NCI-H2081 (cell line): ENCODE measurements around the gene PLEKHA4.
A peak's percentile ranks its signal among the peaks of the same experiment; 100 is the strongest.
"Not testable (repeated sequence)": the region's sequence is repeated elsewhere in the genome, so short reads cannot be mapped to it uniquely, and the experiment has no call there.

Experiments
- DNase-seq, 2 experiments: peaks; one replicate each; lab custom pipeline; 2025; lab: John Stamatoyannopoulos, UW

The PLEKHA4 gene

DNA sequence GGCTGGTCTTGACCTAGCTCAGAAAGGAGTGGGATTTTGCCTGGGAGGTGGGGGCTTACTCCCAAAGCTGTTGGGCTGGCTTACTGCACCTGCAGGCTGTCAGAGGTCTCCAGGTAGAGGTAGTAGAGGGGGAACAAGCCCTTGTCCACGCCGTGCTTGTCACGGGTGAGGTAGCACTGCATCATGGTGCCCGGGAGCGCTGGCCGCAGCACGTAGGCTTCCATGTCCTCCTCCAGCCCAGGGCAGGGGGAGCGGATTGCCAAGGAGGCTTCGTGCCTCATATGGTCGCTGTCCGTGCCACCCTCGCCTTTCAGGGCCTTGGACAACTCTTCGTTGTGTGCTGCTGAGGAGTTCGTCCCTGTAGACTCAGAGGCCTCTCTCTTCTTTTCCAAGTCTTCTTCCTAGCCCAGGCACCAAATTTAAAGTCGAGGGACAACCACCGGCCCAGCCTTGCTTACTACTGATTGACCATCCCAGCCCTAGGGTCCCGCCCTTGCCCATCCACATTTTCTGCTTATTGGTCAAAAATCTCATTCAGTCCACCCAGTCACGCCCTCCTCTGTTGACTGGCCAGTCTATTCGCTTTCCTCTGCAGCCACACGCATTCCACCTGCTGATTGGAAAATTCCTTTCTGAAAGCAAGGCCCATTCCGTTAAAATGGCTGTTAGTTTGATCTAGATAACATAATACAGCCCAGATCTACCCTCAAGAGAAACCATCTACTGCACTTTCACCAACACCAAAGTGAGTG, 19.6 kb upstream of the PLEKHA4 start:
- no peak for DNase-seq

DNA sequence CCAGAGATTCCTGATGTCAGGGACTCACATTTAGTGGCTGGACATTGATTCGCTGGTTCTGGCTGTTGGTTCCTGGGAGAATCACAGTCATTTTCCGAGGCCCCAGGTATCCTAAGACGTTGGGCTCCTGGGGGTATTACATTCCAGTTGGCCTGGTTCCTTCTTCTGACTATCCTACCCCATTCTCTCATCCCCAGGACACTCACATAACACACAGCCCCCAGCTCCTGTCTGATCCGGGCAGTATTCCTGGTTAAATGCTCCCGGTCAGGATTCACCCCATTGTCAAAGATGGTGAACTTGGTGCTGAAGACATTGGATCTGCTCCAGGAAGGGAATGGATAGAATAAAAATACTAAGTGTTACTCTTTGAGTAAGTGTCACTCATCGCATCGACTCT, 15.3 kb upstream of the PLEKHA4 start:
- no peak for DNase-seq

DNA sequence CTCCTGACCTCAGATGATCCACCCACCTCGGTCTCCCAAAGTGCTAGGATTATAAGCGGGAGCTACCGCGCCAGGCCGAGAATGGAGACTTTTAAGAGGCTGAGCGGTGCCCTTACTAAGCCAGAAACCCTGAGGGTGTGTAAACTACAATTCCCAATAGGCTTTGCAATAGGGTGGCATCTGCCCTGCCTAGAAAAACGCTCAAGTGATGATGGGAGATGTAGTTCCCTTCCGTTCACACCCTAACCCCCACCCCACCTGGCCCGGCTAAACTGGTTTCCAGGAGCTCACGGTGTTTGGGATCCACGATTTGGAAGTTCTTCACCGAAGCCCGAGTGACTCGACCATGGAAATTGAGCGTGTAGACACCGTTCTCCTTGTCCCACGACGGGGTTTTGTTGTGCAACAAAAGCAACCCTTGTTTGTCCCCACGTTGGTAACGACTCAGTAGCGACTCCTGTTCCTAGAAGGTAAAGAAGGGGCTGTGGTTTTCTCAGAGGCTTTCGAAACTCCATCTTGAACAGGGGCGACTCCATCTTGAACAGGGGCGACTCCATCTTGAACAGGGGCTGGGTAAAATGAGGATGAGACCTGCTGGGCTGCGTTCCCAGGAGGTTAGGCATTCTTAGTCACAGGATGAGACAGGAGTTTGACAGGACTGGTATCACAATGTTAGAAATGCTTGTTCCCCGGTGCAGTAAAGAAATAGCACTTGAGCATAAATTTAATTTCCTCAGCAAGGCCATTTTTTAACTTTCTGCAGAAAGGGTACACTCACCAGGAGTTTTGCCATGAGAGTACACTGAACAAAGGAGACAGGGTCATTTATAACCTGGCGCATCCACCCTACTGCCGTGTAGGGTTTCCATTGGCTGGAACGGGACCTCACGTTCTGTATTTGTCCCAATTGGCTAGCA, 13.6 kb upstream of the PLEKHA4 start:
- DNase-seq, result no peak

DNA sequence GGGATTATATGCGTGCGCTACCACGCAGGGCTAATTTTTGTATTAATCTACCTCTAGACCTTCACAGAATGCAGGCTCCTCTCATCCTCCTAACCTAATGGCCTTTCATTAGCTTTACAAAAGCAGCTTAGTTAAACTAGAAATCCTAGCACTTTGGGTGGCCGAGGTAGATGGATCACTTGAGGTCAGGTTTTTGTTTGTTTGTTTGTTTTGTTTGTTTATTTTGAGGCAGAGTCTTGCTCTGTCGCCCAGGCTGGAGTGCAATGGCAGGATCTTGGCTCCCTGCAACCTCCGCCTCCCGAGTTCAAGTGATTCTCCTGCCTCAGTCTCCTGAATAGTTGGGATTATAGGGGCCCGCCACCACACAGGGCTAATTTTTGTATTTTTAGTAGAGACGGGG, 11.3 kb upstream of the PLEKHA4 start:
- DNase-seq, result not testable (repeated sequence)

DNA sequence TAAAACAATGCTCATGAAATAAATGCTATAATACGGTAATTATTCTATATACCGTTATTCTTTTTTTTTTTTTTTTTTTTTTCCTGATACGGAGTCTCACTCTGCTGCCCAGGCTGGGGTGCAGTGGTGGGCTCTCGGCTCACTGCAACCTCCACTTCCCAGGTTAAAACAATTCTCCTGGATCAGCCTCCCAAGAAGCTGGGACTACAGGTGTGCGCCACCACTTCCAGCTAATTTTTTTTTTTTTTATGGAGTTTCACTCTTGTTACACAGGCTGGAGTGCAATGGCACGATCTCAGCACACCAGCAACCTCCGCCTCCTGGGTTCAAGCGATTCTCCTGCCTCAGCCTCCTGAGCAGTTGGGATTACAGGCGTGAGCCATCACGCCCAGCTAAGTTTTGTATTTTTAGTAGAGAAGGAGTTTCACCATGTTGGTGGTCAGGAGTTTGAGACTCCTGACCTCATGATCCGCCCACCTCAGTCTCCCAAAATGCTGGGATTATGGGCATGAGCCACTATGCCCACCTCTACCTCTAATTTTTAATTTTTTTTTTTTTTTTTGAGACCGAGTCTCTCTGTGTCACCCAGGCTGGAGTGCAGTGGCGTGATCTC, 10.7 kb upstream of the PLEKHA4 start:
- no peak for DNase-seq

DNA sequence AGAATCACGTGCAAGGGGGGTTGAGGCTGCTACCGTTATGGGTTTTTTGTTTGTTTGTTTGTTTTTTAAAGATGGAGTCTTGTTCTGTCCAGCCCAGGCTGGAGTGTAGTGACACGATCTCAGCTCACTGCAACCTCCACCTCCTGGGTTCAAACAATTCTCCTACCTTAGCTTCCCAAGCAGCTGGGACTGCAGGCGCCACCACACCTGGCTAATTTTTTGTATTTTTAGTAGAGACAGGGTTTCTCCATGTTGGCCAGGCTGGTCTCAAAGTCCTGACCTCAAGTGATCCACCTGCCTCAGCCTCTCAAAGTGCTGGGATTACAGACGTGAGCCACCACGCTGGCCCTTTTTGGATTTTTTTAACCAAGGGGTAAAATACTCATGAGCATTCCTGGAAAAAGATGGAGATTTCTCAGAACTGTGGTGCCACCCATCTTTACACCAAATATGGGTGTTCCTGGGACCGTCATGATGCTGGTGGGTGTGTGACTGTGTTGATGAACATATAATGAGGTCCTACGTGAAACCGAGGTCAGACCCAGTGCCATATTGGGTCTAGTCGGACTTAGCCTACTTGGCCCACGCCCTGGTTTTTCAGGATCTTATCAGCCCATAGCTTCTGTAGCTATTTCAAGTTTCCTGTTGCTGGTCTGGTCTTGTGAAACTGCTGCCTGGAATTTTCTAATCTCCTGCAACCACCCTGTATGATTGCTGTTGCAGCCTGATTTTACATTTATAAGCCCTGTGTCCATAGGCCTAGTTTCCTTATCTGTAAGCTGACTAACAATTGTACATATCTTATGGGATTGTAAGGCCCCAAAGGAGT, 10.0 kb upstream of the PLEKHA4 start:
- no peak for DNase-seq

DNA sequence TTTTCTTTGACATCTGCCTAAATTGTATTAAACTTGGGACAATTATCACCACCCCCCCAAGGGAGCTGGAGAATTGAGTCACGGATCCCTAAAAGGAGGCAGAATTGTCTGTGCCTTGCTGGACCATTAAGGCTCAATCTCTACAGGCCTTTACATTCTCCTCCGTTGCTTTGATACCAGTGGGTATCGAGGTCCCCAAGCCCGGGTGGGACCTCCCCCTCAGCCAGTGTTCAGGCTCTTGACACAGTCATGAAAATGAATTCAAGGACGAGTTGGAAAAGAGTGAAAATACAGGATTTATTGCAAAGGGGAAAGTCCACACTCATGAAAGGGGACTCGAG, 9.4 kb upstream of the PLEKHA4 start:
- DNase-seq, result no peak

DNA sequence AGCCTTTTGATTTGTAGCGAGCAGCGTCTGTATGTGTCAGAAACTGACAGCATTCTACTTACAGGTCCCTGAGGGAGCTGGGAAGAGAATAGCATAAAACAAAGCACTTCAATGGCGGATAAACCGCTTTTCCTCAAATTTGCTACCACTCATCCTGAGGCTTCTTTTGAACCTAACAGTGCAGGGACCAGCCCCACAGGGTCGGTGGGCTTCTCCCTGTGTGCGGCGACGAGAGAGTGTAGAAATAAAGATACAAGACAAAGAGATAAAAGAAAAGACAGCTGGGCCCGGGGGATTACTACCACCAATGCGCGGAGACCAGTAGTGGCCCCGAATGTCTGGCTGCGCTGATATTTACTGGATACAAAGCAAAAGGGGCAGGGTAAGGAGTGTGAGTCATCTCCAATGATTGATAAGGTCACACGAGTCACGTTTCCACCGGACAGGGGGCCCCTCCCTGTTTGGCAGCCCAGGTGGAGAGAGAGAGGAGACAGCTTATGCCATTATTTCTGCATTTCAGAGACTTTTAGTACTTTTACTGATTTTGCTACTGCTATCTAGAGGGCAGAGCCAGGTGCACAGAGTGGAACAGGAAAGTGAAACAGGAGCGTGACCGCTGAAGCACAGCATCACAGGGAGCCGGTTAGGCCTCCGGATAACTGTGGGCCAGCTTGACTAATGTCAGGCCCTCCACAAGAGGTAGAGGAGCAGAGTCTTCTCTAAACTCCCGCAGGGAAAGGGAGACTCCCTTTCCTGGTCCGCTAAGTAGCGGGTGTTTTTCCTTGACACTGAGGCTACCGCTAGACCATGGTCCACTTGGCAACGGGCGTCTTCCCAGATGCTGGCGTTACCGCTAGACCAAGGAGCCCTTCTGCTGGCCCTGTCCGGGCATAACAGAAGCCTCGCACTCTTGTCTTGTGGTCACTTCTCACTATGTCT, 7.9 kb upstream of the PLEKHA4 start:
- DNase-seq, result not testable (repeated sequence)

DNA sequence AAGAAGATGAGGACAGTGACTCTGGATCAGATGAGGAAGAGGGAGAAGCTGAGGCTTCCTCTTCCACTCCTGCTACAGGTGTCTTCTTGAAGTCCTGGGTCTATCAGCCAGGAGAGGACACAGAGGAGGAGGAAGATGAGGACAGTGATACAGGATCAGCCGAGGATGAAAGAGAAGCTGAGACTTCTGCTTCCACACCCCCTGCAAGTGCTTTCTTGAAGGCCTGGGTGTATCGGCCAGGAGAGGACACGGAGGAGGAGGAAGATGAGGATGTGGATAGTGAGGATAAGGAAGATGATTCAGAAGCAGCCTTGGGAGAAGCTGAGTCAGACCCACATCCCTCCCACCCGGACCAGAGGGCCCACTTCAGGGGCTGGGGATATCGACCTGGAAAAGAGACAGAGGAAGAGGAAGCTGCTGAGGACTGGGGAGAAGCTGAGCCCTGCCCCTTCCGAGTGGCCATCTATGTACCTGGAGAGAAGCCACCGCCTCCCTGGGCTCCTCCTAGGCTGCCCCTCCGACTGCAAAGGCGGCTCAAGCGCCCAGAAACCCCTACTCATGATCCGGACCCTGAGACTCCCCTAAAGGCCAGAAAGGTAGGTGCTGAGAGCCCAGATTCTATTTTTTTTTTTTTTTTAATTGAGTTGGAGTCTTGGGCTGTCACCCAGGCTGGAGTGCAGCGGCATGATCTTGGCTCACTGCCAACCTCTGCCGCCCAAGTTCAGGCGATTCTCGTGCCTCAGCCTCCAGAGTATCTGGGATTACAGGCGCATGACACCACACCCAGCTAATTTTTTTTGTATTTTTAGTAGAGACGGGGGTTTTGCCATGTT, 6.1 kb upstream of the PLEKHA4 start:
- DNase-seq, result no peak

DNA sequence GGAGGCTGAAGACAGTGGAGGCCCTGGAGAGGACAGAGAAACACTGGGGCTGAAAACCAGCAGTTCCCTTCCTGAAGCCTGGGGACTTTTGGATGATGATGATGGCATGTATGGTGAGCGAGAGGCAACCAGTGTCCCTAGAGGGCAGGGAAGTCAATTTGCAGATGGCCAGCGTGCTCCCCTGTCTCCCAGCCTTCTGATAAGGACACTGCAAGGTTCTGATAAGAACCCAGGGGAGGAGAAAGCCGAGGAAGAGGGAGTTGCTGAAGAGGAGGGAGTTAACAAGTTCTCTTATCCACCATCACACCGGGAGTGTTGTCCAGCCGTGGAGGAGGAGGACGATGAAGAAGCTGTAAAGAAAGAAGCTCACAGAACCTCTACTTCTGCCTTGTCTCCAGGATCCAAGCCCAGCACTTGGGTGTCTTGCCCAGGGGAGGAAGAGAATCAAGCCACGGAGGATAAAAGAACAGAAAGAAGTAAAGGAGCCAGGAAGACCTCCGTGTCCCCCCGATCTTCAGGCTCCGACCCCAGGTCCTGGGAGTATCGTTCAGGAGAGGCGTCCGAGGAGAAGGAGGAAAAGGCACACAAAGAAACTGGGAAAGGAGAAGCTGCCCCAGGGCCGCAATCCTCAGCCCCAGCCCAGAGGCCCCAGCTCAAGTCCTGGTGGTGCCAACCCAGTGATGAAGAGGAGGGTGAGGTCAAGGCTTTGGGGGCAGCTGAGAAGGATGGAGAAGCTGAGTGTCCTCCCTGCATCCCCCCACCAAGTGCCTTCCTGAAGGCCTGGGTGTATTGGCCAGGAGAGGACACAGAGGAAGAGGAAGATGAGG, 5.3 kb upstream of the PLEKHA4 start:
- DNase-seq, result no peak

DNA sequence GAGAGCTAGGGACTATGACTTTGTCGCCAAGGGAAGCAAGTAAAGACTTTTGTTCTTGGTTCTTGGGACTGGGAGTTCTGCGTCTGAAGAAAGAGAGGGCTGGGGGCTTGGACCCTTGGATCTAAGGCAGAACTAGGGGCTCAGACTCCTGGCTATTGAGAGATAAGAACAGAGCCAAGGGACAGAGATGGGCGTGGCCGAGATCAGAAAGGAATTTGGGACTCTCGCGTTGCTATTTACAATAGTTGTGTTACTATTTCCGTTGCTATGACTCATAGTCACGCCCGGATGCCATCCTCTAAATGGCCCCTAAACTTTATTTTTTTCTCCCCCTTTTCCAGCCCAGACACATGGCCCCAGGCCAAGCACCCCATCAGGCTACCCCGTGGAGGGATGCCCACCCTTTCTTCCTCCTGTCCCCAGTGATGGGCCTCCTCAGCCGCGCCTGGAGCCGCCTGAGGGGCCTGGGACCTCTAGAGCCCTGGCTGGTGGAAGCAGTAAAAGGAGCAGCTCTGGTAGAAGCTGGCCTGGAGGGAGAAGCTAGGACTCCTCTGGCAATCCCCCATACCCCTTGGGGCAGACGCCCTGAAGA, 4.6 kb upstream of the PLEKHA4 start:
- peak; percentile 27 to 65 for DNase-seq

DNA sequence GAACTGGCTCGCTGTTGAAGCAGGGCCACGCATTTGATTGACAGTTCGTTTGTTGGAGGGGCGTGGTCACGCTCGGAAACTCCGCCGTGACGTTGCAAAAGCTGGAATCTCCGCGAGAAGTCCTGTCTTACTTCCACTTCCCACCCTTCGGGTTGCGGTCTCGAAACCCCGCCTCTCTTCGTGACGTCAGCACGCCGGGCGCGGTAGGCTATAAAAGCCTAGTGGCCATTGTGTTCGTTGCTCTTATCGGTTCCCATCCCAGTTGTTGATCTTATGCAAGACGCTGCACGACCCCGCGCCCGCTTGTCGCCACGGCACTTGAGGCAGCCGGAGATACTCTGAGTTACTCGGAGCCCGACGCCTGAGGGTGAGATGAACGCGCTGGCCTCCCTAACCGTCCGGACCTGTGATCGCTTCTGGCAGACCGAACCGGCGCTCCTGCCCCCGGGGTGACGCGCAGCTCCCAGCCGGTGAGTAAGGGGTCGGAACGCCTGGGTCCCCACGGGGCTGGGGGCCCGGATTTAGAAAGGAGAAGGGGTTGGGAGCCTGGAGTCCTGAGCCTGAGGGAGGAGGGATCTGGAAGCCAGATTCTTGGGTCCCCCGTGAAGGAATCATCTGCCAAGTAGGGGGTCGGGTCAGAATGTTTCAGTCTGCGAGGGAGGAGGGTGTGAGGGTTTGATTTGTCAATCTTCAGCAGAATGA, 3.9 kb upstream of the PLEKHA4 start, which contains the start of gene PPP1R15A:
TSS of gene PPP1R15A (plus strand) at position 240 of the 702 bp plus-strand sequence. CDS start 813 bp downstream, outside the sequence.
- DNase-seq, result peak; percentile 95 to 96

DNA sequence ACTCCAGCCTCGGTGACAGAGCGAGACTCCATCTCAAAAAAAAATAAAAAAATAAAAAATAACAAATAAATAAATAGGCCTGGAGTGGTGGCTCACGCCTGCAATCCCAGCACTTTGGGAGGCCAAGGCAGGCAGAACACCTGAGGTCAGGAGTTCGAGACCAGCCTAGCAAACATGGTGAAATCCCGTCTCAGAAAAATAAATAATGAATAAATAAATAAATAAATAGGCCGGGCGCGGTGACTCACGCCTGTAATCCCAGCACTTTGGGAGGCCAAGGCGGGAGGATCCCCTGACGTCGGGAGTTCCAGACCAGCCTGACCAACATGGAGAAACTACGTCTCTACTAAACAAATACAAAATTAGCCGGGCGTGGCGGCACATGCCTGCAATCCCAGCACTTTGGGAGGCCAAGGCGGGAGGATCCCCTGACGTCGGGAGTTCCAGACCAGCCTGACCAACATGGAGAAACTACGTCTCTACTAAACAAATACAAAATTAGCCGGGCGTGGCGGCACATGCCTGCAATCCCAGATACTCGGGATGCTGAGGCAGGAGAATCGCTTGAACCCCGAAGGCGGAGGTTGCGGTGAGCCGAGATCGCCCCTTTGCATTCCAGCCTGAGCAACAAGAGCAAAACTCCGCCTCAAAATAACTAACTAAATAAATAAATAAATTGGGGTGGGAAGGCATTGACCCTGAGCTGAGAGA, 3.2 kb upstream of the PLEKHA4 start:
- DNase-seq, result not testable (repeated sequence)

DNA sequence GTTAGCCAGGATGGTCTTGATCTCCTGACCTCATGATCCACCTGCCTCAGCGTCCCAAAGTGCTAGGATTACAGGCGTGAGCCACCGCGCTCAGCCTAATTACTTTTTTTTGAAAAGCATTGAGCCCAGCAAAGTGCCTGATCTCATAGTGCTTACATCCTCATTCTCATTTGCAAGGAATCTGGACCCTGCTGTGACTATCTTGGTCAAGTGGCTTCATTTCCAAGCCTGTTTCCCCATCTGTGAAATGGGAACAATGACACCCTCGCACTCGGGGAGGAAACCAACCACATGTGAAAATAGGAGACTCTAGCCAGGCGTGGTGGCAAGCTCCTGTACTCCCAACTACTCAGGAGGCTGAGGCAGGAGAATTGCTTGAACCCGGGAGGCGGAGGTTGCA, 1.6 kb upstream of the PLEKHA4 start:
- DNase-seq, result no peak

DNA sequence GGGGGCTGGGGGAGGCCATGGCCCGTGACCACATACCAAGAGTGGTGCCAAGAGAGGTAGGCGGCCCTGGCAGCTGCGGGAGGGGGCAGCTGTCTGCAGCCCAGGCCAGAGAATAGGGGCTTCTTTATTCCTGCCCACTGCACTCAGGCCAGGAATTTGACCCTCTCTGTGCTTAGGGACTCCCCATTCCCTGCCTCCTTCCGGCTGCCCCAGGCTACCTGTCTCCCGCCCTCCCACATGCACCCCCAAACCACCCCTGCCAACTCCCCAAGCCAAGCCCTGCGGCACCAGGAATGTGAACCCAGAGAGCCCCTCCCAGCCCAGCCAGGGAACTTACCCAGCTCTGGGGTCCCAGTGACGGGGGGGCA, 687 bp downstream of the PLEKHA4 start:
- no peak for DNase-seq

DNA sequence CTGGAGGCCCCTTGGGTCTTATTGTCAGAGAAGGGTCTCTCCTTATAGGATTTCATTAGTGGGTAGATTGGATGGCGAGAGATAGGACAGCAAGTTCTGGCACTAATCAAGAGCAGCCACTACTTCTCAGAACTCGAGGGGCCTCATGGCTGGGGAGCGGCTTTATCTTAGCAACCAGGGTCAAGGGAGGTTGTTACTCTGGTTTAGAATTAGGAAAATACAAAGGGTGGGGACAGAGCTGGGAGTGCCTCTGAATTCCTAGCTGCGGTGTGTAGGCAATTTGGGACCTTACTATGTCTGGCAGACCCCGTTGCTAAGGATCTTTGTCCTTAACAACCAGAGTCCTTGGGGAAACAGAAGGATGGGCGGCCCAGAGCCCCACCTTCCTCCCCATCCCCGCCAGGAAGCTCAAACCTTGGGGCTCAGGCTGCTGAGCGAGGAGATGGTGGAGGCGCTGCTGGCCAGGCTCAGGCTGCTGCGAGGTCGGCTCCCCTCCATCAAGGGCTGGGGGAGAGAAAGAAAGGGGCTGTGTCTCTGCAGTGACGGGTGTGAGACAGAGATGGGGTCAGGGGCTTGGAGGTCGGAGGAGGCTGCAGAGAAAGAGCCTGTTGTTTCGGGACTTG, 1.2 kb downstream of the PLEKHA4 start:
- no peak for DNase-seq

DNA sequence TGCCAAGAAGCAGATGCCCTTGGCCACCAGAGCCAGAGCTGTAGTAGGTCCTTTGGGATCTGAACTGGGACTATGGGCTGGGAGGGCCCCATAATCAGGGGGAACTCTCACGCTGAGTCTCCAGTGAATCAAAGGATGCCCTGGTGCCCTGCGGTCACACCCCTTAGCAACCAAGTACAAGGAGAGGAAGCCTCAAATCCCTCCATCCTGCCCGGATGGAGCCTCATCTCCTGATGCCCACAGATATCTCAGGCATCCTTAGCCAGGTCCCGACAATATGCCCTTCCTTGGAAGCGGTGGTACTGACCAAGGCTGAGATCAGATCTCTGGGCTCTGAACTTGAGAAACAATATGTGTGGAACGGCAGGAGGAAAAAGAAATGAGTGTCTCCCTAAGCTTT, 1.7 kb downstream of the PLEKHA4 start:
- no peak for DNase-seq
